ENCODE results near the gene FAM72C. TPM values are rescaled to one million over a fixed set of nuclear protein-coding genes. Genes with fewer than 3 reads are reported as not detected.
"Not testable (repeated sequence)": the region's sequence is repeated elsewhere in the genome, so short reads cannot be mapped to it uniquely, and the experiment has no call there.

Gene FAM72C
- total RNA-seq (under 1 TPM; 0.20 to 0.33 TPM), polyA plus RNA-seq (not detected)

DNA sequence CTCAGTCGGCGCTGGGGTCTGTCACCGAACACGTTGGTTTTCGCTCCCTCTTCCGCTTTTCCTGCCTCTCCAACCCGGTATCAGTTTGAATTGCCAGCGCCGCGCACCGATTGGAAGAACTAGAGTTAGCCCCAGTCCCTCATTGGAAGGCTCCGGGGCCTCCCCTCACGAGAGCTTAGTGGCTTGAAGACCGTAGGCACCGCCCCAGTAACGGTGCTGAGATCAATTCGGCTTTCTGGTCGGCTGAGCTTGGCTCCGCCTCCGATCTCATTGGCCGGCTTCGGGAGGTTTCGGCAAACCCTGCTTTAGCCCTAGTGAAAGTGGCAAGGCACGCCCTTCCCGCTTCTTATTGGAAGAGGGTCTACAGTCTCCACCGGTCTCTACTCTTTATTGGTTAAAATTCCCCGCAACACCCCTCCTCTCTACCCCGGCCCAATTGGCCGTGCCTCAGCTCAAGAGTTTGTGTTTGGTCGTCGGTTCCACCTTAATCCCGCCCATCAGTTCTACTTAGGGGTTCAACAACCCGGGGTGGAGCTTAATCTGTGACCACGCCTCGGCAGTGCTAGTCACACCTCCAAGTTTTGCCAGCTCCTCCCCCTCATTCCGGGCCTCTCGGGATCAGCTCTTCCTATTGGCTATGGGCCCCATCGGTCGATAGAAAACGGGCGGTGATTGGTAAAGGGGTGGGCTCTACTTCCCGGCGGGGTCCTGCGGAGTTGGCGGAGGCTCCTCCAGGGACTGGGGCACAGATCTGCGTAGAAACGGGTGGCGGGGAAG is at the start of gene FAM72C:
Gene FAM72C, minus strand, starts transcription at position 63 of the 777 bp plus-strand sequence. CDS start 845 bp downstream, outside the sequence.
- H3K4me3 Mint-ChIP-seq; H3K9me3 Mint-ChIP-seq; CTCF ChIA-PET (ENCODE audit: partially characterized antibody); H3K36me3 ChIP-seq (ENCODE audit: insufficient read depth, low read length); POLR2A ChIA-PET (ENCODE audit: partially characterized antibody); H3K4me1 ChIP-seq (ENCODE audit: insufficient read depth, low read length); H3K27ac Mint-ChIP-seq; H3K4me1 Mint-ChIP-seq; intact Hi-C loops (cut with micrococcal nuclease); H3K27me3 ChIP-seq (ENCODE audit: insufficient read depth, low read length); H3K27me3 Mint-ChIP-seq; H3K27ac ChIP-seq (ENCODE audit: low read depth, low read length); H3K9me3 ChIP-seq (ENCODE audit: control insufficient read depth in 1 of 2, low read length in 2 of 2); H3K4me3 ChIP-seq (ENCODE audit: low read length in 2 of 2); DNase-seq; H3K36me3 Mint-ChIP-seq: not testable (repeated sequence)

DNA sequence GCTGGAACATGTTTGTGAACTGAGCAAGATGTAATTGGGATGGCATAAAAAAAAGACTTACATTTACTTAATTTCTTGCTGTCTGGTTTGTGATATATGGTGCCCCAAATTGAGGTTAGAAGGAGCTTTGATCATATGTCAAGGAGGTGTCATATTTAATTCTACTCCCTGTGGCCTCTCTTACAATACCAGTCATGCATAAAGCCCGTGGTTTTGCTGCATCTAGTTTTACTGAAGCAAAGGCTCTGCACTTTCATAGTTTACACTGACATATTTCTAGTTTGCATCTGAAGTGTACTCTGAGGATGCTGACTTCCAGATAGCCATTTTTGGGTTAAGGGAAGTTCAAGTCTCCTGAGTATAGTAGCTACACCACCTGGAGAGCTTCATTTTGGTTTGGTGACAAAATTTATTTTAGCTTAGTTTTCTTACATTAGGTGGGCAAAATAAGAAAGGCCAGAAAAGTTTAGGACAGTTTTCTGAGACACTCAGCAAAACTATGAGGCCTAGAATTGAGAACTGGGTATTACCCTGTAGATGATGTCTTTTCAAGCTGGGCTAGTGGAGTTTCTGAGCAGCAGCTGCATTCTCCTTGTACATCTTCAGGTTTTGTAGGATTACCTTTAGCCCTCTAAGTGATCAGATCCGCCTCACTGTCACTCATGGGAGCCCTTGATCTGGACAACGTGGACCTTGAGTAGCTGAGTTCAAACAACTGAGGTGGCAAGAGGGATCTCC is 48.4 kb upstream of the FAM72C start:
- CTCF ChIA-PET (ENCODE audit: partially characterized antibody); POLR2A ChIA-PET (ENCODE audit: partially characterized antibody); H3K27me3 ChIP-seq (ENCODE audit: insufficient read depth, low read length); H3K4me3 Mint-ChIP-seq; H3K4me1 ChIP-seq (ENCODE audit: insufficient read depth, low read length); H3K9me3 Mint-ChIP-seq; H3K27ac Mint-ChIP-seq; H3K4me3 ChIP-seq (ENCODE audit: low read length in 2 of 2); intact Hi-C loops (cut with micrococcal nuclease); DNase-seq; H3K27me3 Mint-ChIP-seq; H3K36me3 Mint-ChIP-seq; H3K36me3 ChIP-seq (ENCODE audit: insufficient read depth, low read length); H3K4me1 Mint-ChIP-seq; H3K27ac ChIP-seq (ENCODE audit: low read depth, low read length); H3K9me3 ChIP-seq (ENCODE audit: control insufficient read depth in 1 of 2, low read length in 2 of 2): not testable (repeated sequence)

GRCh38 chr1:144019101-144019500 is 47.3 kb upstream of the FAM72C start:
- DNase-seq; intact Hi-C loops (cut with micrococcal nuclease); H3K9me3 Mint-ChIP-seq; H3K27ac Mint-ChIP-seq; POLR2A ChIA-PET (ENCODE audit: partially characterized antibody); H3K36me3 Mint-ChIP-seq; H3K27ac ChIP-seq (ENCODE audit: low read depth, low read length); CTCF ChIA-PET (ENCODE audit: partially characterized antibody); H3K27me3 Mint-ChIP-seq; H3K4me1 Mint-ChIP-seq; H3K9me3 ChIP-seq (ENCODE audit: control insufficient read depth in 1 of 2, low read length in 2 of 2); H3K4me3 ChIP-seq (ENCODE audit: low read length in 2 of 2); H3K4me1 ChIP-seq (ENCODE audit: insufficient read depth, low read length); H3K36me3 ChIP-seq (ENCODE audit: insufficient read depth, low read length); H3K27me3 ChIP-seq (ENCODE audit: insufficient read depth, low read length); H3K4me3 Mint-ChIP-seq: not testable (repeated sequence)

- H3K36me3 Mint-ChIP-seq; CTCF ChIA-PET (ENCODE audit: partially characterized antibody): not testable (repeated sequence)
Measured at GRCh38 chr1:144015180-144015966, 43.6 kb upstream of the FAM72C start.

GRCh38 chr1:144014528-144014927 is 42.7 kb upstream of the FAM72C start:
- H3K27me3 ChIP-seq (ENCODE audit: insufficient read depth, low read length); H3K36me3 ChIP-seq (ENCODE audit: insufficient read depth, low read length); H3K27me3 Mint-ChIP-seq; H3K27ac Mint-ChIP-seq; DNase-seq; H3K27ac ChIP-seq (ENCODE audit: low read depth, low read length); intact Hi-C loops (cut with micrococcal nuclease); H3K9me3 Mint-ChIP-seq; H3K36me3 Mint-ChIP-seq; CTCF ChIA-PET (ENCODE audit: partially characterized antibody); H3K4me3 Mint-ChIP-seq; H3K4me3 ChIP-seq (ENCODE audit: low read length in 2 of 2); H3K4me1 ChIP-seq (ENCODE audit: insufficient read depth, low read length); H3K9me3 ChIP-seq (ENCODE audit: control insufficient read depth in 1 of 2, low read length in 2 of 2); H3K4me1 Mint-ChIP-seq; POLR2A ChIA-PET (ENCODE audit: partially characterized antibody): not testable (repeated sequence)

More at GRCh38 chr1:144015180-144015966, 43.6 kb upstream of the FAM72C start:
- H3K4me1 Mint-ChIP-seq; intact Hi-C loops (cut with micrococcal nuclease); H3K4me1 ChIP-seq (ENCODE audit: insufficient read depth, low read length); POLR2A ChIA-PET (ENCODE audit: partially characterized antibody); H3K27ac Mint-ChIP-seq; H3K36me3 ChIP-seq (ENCODE audit: insufficient read depth, low read length); H3K9me3 Mint-ChIP-seq; H3K4me3 ChIP-seq (ENCODE audit: low read length in 2 of 2); H3K9me3 ChIP-seq (ENCODE audit: control insufficient read depth in 1 of 2, low read length in 2 of 2); H3K27me3 Mint-ChIP-seq; H3K27ac ChIP-seq (ENCODE audit: low read depth, low read length); H3K4me3 Mint-ChIP-seq; DNase-seq; H3K27me3 ChIP-seq (ENCODE audit: insufficient read depth, low read length): not testable (repeated sequence)

GRCh38 chr1:144014121-144014520 is 42.3 kb upstream of the FAM72C start:
- intact Hi-C loops (cut with micrococcal nuclease); CTCF ChIA-PET (ENCODE audit: partially characterized antibody); POLR2A ChIA-PET (ENCODE audit: partially characterized antibody); H3K36me3 Mint-ChIP-seq; H3K4me3 ChIP-seq (ENCODE audit: low read length in 2 of 2); H3K27ac Mint-ChIP-seq; H3K27ac ChIP-seq (ENCODE audit: low read depth, low read length); H3K4me1 ChIP-seq (ENCODE audit: insufficient read depth, low read length); H3K27me3 ChIP-seq (ENCODE audit: insufficient read depth, low read length); DNase-seq; H3K4me1 Mint-ChIP-seq; H3K9me3 ChIP-seq (ENCODE audit: control insufficient read depth in 1 of 2, low read length in 2 of 2); H3K27me3 Mint-ChIP-seq; H3K4me3 Mint-ChIP-seq; H3K9me3 Mint-ChIP-seq; H3K36me3 ChIP-seq (ENCODE audit: insufficient read depth, low read length): not testable (repeated sequence)

DNA sequence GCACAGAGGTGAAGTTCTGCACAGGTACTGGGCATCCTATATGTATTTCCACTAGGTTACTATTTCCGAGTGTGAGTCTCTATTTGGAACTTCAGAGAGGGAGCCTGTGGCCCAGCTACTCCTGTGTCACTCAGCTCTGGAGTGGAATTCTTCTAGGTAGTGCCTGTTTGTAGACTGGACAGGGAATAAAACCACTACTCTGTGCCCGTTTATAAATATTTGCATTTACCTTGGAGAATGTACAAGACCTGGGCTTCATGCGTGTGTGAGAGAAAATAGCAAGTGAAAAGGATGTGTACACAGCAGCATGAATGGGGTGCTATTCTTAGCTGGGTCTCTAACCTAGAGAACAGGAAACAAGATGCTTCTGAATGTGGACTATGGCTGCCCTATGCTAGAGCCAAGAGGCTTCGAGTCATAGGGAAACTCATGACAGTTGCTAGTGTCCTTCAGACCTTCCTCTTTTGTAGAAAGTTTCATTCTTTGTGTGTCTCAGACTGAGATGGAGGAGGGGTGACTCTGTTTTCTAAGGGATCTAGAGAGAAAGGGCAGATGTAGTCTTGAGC is 40.5 kb upstream of the FAM72C start:
- H3K9me3 Mint-ChIP-seq; H3K36me3 ChIP-seq (ENCODE audit: insufficient read depth, low read length); H3K4me3 Mint-ChIP-seq; H3K27me3 ChIP-seq (ENCODE audit: insufficient read depth, low read length); intact Hi-C loops (cut with micrococcal nuclease); CTCF ChIA-PET (ENCODE audit: partially characterized antibody); H3K9me3 ChIP-seq (ENCODE audit: control insufficient read depth in 1 of 2, low read length in 2 of 2); H3K27ac Mint-ChIP-seq; H3K27ac ChIP-seq (ENCODE audit: low read depth, low read length); H3K27me3 Mint-ChIP-seq; H3K4me1 Mint-ChIP-seq; H3K4me3 ChIP-seq (ENCODE audit: low read length in 2 of 2); POLR2A ChIA-PET (ENCODE audit: partially characterized antibody); H3K36me3 Mint-ChIP-seq; H3K4me1 ChIP-seq (ENCODE audit: insufficient read depth, low read length); DNase-seq: not testable (repeated sequence)
